SK-N-SH (cell line): ENCODE data around the gene C12orf56. TPM values are rescaled to one million over a fixed set of nuclear protein-coding genes. Genes with fewer than 3 reads are reported as not detected.

Source experiments
- CTCF ChIA-PET: fragments of 300-600, 350-600 bp; formaldehyde crosslinking; extraction: SDS; loops from one replicate; lab custom pipeline; 2021; lab: Yijun Ruan, JAX
- POLR2A ChIA-PET: fragments of 350-600 bp; sonication (Branson Sonifier 250); formaldehyde crosslinking; extraction: SDS; loops from one replicate; lab custom pipeline; 2020; ENCODE audit warnings: antibody characterized with exemption, inconsistent platforms; lab: Yijun Ruan, JAX
- DNase-seq: peaks from one replicate; pipeline ENCODE4 v3.0.0; 2012
- H2AFZ ChIP-seq: fragments of 200-600 bp; sonication (generic); 2 replicates; pipeline ENCODE4 v1.8.1; 2016; ENCODE audit warnings: antibody characterized with exemption, mild to moderate bottlenecking, low read depth
- H3F3A ChIP-seq: fragments of 200-600 bp; sonication (generic); replicated peaks from 2 replicates; pipeline ENCODE3; 2016; ENCODE audit warnings: antibody characterized with exemption, mild to moderate bottlenecking; ENCODE audit not compliant: insufficient read depth
- H3K27ac ChIP-seq, 2 experiments: fragments of 200-500 bp in 1 of 2; fragments of 200-600 bp in 1 of 2; sonication (Bioruptor generic) in 1 of 2; sonication (generic), shearing (Covaris generic) in 1 of 2; 2 replicates each; pipeline versions ENCODE4 v1.5.1 to v1.6.1; 2014 to 2016; ENCODE audit warnings: low read depth in 2 of 2, inconsistent platforms in 1 of 2, low read length in 1 of 2, mild to moderate bottlenecking in 1 of 2, mixed read lengths in 1 of 2
- H3K27me3 ChIP-seq: fragments of 200-600 bp; sonication (generic), shearing (Covaris generic); 2 replicates; pipeline ENCODE4 v1.6.1; 2016; ENCODE audit warnings: mixed run types; ENCODE audit not compliant: insufficient read depth
- H3K36me3 ChIP-seq, 2 experiments: fragments of 200-500 bp in 1 of 2; fragments of 200-600 bp in 1 of 2; sonication (Bioruptor generic) in 1 of 2; sonication (generic) in 1 of 2; replicated peaks in 1 of 2; 2 replicates each; pipeline versions ENCODE3 to v1.5.1; 2014 to 2016; ENCODE audit warnings: low read length in 1 of 2, mild to moderate bottlenecking in 1 of 2; ENCODE audit not compliant: insufficient read depth in 2 of 2, control insufficient read depth in 1 of 2
- H3K4me1 ChIP-seq, 2 experiments: fragments of 200-500 bp in 1 of 2; fragments of 200-600 bp in 1 of 2; sonication (Bioruptor generic) in 1 of 2; sonication (generic), shearing (Covaris generic) in 1 of 2; 2 replicates each; pipeline versions ENCODE4 v1.5.1 to v1.6.1; 2014 to 2016; ENCODE audit warnings: low read depth in 1 of 2, low read length in 1 of 2, mixed run types in 1 of 2; ENCODE audit not compliant: insufficient read depth in 2 of 2, control insufficient read depth in 1 of 2
- H3K4me2 ChIP-seq: fragments of 200-600 bp; sonication (generic), shearing (Covaris generic); 2 replicates; pipeline ENCODE4 v1.6.1; 2017; ENCODE audit warnings: mixed run types
- H3K4me3 ChIP-seq, 2 experiments: fragments of 200-500 bp in 1 of 2; fragments of 200-600 bp in 1 of 2; sonication (Bioruptor generic) in 1 of 2; sonication (generic), shearing (Covaris generic) in 1 of 2; 2 replicates each; pipeline versions ENCODE4 v1.5.1 to v1.8.1; 2014 to 2016; ENCODE audit warnings: low read depth in 2 of 2, inconsistent platforms in 1 of 2, low read length in 1 of 2, mild to moderate bottlenecking in 1 of 2, mixed read lengths in 1 of 2, moderate library complexity in 1 of 2
- H3K79me2 ChIP-seq: fragments of 200-600 bp; sonication (generic); 2 replicates; pipeline ENCODE4 v1.8.1; 2017; ENCODE audit warnings: mild to moderate bottlenecking; ENCODE audit not compliant: insufficient read depth
- H3K9ac ChIP-seq: fragments of 200-600 bp; sonication (generic); 2 replicates; pipeline ENCODE4 v1.6.1; 2017; ENCODE audit warnings: mixed run types
- H3K9me2 ChIP-seq: fragments of 200-600 bp; sonication (generic); 2 replicates; pipeline ENCODE4 v1.6.1; 2017; ENCODE audit warnings: mixed run types
- H3K9me3 ChIP-seq: fragments of 200-600 bp; sonication (generic); 2 replicates; pipeline ENCODE4 v1.6.1; 2017; ENCODE audit warnings: mixed run types, mild to moderate bottlenecking, moderate library complexity
- H4K20me1 ChIP-seq: fragments of 200-600 bp; sonication (generic); 2 replicates; pipeline ENCODE4 v1.6.1; 2017; ENCODE audit warnings: mild to moderate bottlenecking, mixed run types; ENCODE audit not compliant: insufficient read depth
- EP300 ChIP-seq, 2 experiments: IDR thresholded peaks; 2 replicates each; pipeline versions ENCODE4 v1.4.0 to v1.6.1; 2012; ENCODE audit warnings: borderline replicate concordance in 1 of 2, low read depth in 1 of 2, low read length in 1 of 2
- EZH2phosphoT487 ChIP-seq: fragments of 200-600 bp; sonication (generic); IDR thresholded peaks from 2 replicates; pipeline ENCODE4 v1.6.1; 2017; ENCODE audit warnings: low read depth, mixed run types, mild to moderate bottlenecking, antibody characterized with exemption, moderate library complexity, borderline replicate concordance
- FOSL2 ChIP-seq: IDR thresholded peaks from 2 replicates; pipeline ENCODE4 v1.4.0; 2012; ENCODE audit warnings: low read depth, mild to moderate bottlenecking, moderate library complexity, borderline replicate concordance
- GATA2 ChIP-seq: sonication (generic); formaldehyde crosslinking; IDR thresholded peaks from 2 replicates; pipeline ENCODE4 v1.5.0; 2020; ENCODE audit warnings: mild to moderate bottlenecking, missing genetic modification reagents
- JUND ChIP-seq: IDR thresholded peaks from 2 replicates; pipeline ENCODE4 v1.4.0; 2012
- MAX ChIP-seq: IDR thresholded peaks from 2 replicates; pipeline ENCODE4 v1.4.0; 2012; ENCODE audit warnings: low read depth
- NRF1 ChIP-seq: IDR thresholded peaks from 2 replicates; pipeline ENCODE4 v1.6.1; 2012; ENCODE audit warnings: low read depth, mild to moderate bottlenecking, low read length
- RAD21 ChIP-seq: IDR thresholded peaks from 2 replicates; pipeline ENCODE4 v1.6.1; 2012; ENCODE audit warnings: mild to moderate bottlenecking, low read length
- RFX5 ChIP-seq: IDR thresholded peaks from 2 replicates; pipeline ENCODE4 v1.6.1; 2012; ENCODE audit warnings: mild to moderate bottlenecking, improper control_type of control experiment, low read length
- RXRA ChIP-seq: IDR thresholded peaks from 2 replicates; pipeline ENCODE4 v1.4.0; 2012; ENCODE audit warnings: low read depth, mild to moderate bottlenecking, borderline replicate concordance
- SIN3A ChIP-seq: IDR thresholded peaks from 2 replicates; pipeline ENCODE4 v1.6.1; 2012; ENCODE audit warnings: low read depth, mild to moderate bottlenecking, low read length, moderate library complexity, borderline replicate concordance
- SMC3 ChIP-seq: IDR thresholded peaks from 2 replicates; pipeline ENCODE4 v1.6.1; 2012; ENCODE audit warnings: low read depth, low read length, improper control_type of control experiment
- TCF12 ChIP-seq: IDR thresholded peaks from 2 replicates; pipeline ENCODE4 v1.4.0; 2012
- USF1 ChIP-seq: IDR thresholded peaks from 2 replicates; pipeline ENCODE4 v1.4.0; 2012; ENCODE audit warnings: low read depth, borderline replicate concordance
- WGBS: methylation state at CpG from one replicate; pipeline ENCODE4 v1.1.6; 2017; ENCODE audit warnings: low lambda C conversion rate; 5-methylcytosine and 5-hydroxymethylcytosine counted together
- polyA plus RNA-seq, 3 experiments: library from polyadenylated mRNA; depleted of rRNA; stranded (reverse); fragments of >200 nt; gene quantifications; 2 replicates each; pipeline ENCODE4 v1.2.3, GENCODE V29; 2012
- TF ChIP-seq, protein P1 (sequence below): fragments of 150-350 bp; IDR thresholded peaks from 2 replicates; pipeline ENCODE4 v1.6.1; 2017; ENCODE audit warnings: antibody characterized with exemption, low read length, low read depth, borderline replicate concordance
- TF ChIP-seq, protein P2 (sequence below): IDR thresholded peaks from 2 replicates; pipeline ENCODE4; 2012

C12orf56 gene
- polyA plus RNA-seq, 1 of the 3 experiments (the other 2 are of a cell fraction) = not detected

DNA sequence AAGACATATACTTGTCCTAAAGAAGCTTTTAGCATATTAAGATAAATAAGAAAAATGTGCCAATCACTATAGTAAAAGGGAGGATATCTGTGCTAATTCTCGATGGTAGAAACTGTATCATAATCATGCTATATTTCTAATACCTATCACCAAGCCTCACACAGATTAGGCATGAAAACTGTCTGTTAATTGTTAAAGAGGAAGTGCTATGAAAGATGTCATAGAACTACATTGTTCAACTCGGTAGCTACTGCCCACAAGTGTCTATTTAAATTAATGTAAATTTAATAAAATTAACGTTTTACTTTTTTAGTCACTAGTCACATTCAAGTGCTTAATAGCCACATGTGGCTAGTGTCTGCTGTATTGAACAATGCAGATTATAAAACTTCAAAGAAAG, 90.9 kb downstream of the C12orf56 start:
- no peak for TF ChIP-seq JUND
- no peak for TF ChIP-seq NRF1
- TF ChIP-seq RFX5 = no peak
- no peak for TF ChIP-seq RXRA
- no peak for TF ChIP-seq GATA2 (CRISPR knock-in tag)
- TF ChIP-seq, protein P1, sequence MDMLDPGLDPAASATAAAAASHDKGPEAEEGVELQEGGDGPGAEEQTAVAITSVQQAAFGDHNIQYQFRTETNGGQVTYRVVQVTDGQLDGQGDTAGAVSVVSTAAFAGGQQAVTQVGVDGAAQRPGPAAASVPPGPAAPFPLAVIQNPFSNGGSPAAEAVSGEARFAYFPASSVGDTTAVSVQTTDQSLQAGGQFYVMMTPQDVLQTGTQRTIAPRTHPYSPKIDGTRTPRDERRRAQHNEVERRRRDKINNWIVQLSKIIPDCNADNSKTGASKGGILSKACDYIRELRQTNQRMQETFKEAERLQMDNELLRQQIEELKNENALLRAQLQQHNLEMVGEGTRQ = no peak
- TF ChIP-seq USF1 = no peak
- TF ChIP-seq, protein P2, sequence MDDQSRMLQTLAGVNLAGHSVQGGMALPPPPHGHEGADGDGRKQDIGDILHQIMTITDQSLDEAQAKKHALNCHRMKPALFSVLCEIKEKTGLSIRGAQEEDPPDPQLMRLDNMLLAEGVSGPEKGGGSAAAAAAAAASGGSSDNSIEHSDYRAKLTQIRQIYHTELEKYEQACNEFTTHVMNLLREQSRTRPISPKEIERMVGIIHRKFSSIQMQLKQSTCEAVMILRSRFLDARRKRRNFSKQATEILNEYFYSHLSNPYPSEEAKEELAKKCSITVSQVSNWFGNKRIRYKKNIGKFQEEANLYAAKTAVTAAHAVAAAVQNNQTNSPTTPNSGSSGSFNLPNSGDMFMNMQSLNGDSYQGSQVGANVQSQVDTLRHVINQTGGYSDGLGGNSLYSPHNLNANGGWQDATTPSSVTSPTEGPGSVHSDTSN = no peak
- no peak for TF ChIP-seq SMC3
- no peak for TF ChIP-seq EP300 (IDR thresholded peaks at IDR 0.05; ENCODE audit: borderline replicate concordance in 1 of 2, low read depth in 1 of 2, low read length in 1 of 2)
- no peak for TF ChIP-seq RAD21
- TF ChIP-seq TCF12 = no peak
- TF ChIP-seq SIN3A = no peak
- TF ChIP-seq FOSL2 = no peak
- no peak for TF ChIP-seq EZH2phosphoT487
- Histone ChIP-seq H3K9ac (no peak overlapping the region), H3K9me2 (no peaks in the 10 kb centered on the region), H3K4me3 (no peak overlapping the region), H3K9me3 (no peaks in the 10 kb centered on the region), H3K4me1 (no peaks in the 10 kb centered on the region), H3F3A (no peaks in the 10 kb centered on the region), H3K27me3 (no peaks in the 10 kb centered on the region), H3K36me3 (no peaks in the 10 kb centered on the region), H4K20me1 (no peaks in the 10 kb centered on the region), H3K4me2 (no peak overlapping the region), H2AFZ (no peak overlapping the region), H3K79me2 (no peaks in the 10 kb centered on the region), H3K27ac (no peak overlapping the region)
- no peak for DNase-seq
- ChIA-PET POLR2A (no interaction called here), CTCF (no interaction called here)
- 10% methylated on average over 3 of the region's 3 CpGs for WGBS

DNA sequence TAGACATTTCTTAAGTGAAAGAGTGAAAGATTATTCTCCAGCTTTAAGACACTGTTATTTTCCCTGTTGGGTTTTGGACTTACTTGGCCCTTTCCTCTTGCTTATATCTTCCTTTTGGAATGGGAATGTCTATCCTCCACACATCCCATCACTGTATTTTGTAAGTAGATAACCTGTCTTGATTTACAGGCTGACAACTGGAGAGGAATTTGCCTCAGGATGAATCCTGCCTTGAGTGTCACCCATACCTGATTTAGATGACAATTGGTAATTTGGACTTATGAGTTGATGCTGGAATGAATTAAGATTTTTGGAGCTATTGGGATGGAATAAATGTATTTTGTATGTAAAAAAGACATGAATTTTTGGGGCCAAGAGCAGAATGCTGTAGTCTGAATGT, 94.3 kb downstream of the C12orf56 start:
- no peaks in the 10 kb centered on the region for H3K4me1 ChIP-seq
- H3K27me3 ChIP-seq = no peaks in the 10 kb centered on the region
- ChIA-PET CTCF (interaction anchor here (1.0 kb wide), 1 partner anchor 10 kb away, joined by 3 read pairs; no protein-coding TSS in a partner anchor), POLR2A (no interaction called here)
- H3K4me3 ChIP-seq = no peak overlapping the region
- H3K79me2 ChIP-seq = no peaks in the 10 kb centered on the region
- no peak overlapping the region for H3K4me2 ChIP-seq
- no peak overlapping the region for H3K9ac ChIP-seq
- no peak overlapping the region for H3K27ac ChIP-seq
- no peaks in the 10 kb centered on the region for H3K9me3 ChIP-seq
- H3F3A ChIP-seq = no peaks in the 10 kb centered on the region
- no peak for DNase-seq
- no peak for TF ChIP-seq MAX
- TF ChIP-seq, all 33 proteins: peak for 0
- no peaks in the 10 kb centered on the region for H4K20me1 ChIP-seq
- no peak overlapping the region for H2AFZ ChIP-seq
- no peaks in the 10 kb centered on the region for H3K9me2 ChIP-seq
- H3K36me3 ChIP-seq = no peaks in the 10 kb centered on the region
